HG03439 (cell line): ENCODE results near the gene NPHP4.

ENCODE experiments used
- ATAC-seq: cut with Tn5 transposase; IDR thresholded peaks from one replicate; pipeline ENCODE4 v1.9.1; 2021; ENCODE audit warnings: mild to moderate bottlenecking, moderate library complexity; ENCODE audit not compliant: unreplicated experiment

NPHP4 gene

DNA sequence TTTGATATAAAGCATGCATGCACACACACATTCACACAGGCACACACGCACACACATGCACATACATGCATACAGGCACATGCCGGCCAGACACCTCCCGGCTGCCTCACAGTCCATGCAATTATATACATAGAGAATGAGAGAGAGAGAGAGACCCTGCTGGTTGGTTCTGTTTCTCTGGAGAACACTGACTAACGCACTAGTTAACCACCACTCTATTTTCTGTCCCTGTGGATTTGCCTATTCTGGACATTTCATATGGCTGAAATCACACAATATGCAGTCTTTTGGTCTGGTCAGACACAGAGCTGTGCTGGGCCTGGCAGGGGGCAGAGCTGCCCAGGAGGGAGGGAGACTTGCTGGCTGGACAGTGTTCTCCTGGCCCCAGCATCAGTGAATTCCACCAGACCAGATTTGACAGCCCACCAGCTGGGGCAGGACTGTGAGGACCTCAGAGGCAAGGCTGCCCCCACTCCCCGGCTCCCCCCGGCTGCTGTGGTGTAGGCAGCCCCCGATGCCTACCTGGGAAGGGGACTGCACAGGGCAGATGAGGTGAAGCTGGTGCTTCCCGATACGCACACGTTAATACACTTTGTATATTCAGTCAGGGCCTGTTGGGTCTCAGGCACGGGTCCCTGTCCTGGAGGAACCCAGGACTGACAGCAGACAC, 152.2 kb downstream of the NPHP4 start:
- ATAC-seq: no peak

- no peak for ATAC-seq
Observed at GRCh38 chr1:5839161-5839880, 152.9 kb downstream of the NPHP4 start.

DNA sequence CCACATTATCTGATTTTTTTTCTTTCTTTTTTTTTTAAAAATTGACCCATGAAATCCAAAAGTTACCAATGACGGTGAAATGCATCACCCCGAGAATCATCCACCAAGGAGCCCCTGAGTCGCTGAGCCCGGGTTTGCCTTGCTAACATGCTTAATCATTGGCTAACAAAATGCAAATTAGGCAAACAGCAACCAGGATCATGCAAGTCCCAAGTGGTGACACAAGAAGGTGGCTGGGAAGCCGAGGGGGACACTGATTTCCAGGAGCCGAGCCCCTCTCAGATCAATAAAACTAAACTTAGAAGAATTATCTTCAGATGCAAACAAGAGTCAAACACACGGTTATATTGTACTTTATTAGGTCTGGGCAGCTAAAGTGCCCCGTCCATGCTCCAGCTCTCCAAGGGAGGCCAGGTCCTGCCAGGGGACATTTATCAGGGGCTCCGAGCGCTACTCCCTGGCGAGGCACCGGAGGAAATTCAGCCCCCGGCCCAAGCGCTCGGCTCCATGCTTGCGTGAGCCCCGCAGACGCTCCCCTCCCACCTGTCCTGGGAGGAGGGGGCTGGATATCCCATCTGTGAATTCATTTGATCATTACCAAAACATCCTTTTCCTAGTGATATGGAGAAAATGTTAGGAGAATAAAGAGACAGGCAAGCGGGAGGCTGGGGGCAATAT, 154.1 kb downstream of the NPHP4 start:
- ATAC-seq: no peak

GRCh38 chr1:5836776-5837440, 155.3 kb downstream of the NPHP4 start:
- ATAC-seq: no peak

- no peak for ATAC-seq
Observed at GRCh38 chr1:5835179-5835562, 157.1 kb downstream of the NPHP4 start.

- no peak for ATAC-seq
Observed at GRCh38 chr1:5834477-5835178, 157.6 kb downstream of the NPHP4 start.

DNA sequence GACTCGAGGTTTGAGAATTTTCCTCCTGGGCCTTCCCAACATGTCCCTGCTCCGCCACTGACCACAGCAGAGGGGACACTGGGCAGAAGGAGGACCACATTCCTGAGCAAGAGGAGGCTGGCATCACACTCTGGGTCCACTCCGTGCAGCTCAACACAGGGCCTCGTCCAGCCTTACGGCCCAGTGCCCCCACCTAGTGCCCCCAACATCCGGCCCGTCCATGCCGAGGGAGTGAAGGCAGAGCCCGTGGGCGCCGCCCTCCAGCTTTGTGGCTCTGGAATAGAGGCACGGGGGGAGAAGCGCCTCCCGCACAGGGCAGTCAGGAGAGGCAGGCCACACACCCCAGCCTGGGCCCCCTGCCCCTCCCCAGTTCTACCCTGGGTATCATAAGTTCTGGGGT, 158.3 kb downstream of the NPHP4 start:
- ATAC-seq: no peak

DNA sequence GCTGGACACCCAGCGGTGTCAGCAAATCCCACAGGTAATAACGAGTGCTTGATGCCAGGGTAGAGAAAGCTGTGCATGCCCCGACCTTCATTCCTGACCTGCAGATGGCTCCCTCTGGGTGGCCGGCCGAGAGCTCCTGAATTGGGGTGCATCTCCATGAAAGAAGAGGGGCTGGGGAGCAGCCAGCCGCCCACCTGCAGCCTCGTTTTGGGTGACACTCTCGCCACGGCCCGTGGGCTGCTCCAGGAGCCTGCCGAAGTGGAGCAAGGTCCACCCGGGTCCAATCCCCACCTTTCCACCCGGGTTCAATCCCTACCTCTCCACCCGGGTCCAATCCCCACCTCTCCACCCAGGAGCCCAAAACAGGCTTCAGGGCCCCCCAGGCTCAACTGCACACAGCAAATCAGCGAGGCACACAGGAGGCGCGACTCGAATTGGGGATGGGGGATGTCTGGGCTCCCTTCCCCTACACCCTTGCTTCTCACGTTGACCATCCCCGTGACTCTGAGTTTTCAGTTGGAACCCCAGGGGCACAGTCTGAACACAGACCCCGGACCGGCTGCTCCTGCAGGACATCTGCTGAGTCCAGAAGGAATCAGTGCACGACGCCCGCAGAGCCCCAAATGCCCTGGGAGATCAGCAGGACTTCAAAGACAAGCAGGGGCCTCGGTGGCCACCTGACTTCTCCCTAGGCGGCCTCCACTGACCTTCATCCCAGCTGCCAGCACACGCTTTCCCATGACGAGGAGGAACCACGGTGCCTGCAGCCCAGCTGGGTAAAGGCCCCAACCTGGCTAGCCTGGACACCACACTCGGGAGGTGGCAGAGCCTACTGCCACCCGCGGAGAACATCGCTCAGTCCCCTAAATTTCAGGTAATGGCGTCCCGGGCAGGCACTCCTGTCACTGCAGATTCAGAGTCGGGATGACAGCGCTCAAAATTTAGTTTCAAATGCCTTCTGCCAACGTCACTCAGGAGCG, 159.0 kb downstream of the NPHP4 start:
- ATAC-seq: no peak

- no peak for ATAC-seq
Observed at GRCh38 chr1:5831600-5832335, 160.5 kb downstream of the NPHP4 start.

DNA sequence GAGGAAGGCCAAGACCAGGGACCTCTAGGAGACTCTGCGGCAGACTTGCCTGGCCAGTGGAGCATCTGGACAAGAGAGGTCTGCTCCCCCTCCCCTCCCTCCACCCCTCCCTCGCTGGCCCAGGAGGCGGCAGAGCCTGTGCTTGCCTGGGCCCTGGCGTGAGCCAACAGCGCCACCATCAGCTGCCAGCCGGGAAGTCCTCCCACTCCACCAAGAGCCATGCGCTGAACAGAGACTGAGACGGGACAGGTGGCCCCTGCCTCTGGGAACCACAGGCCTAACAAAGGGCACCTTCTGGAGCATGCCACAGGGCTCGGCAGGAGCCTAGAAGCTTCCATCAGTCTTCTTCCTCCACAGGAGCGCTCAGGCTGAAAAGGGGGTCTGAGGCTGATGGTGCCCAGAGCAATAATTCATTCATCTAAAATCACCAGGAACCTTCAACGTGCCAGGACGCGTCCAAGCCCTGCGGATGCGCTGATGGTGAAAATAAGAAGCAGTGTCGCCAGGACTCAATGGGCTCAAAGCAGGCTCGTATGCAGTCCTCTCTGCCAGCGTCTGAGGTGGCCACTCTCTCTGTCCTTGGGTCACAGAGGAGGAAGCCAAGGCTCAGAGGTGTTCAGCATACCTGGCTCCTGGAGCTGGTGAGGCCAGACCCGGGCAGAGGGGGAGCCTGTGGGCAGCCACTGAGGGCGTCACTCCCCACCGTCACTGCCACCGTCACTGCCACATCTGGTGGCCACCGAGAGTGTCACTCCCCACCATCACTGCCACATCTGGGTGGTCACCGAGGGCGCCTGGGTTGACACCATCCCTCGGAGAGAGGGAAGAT, 161.2 kb downstream of the NPHP4 start:
- ATAC-seq: no peak

DNA sequence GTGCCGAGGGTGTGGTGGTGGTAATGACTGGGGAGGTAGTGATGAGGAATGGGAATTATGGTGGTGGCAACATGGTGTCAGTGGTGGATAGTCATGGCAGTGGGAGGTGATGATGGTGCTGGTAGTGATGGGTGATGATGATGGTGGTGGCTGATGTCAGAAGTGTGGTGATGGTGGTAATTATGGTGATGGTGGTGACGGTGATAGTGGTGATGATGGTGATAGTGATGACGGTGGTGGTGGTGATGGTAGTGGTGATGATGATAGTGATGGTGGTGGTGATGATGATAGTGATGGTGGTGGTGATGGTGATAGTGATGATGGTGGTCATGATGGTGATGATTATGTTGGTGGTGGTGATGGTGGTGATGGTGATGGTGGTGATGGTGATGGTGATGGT, 162.8 kb downstream of the NPHP4 start:
- ATAC-seq: no peak

- ATAC-seq: no peak
Observed at GRCh38 chr1:5828308-5828935, 163.8 kb downstream of the NPHP4 start.

DNA sequence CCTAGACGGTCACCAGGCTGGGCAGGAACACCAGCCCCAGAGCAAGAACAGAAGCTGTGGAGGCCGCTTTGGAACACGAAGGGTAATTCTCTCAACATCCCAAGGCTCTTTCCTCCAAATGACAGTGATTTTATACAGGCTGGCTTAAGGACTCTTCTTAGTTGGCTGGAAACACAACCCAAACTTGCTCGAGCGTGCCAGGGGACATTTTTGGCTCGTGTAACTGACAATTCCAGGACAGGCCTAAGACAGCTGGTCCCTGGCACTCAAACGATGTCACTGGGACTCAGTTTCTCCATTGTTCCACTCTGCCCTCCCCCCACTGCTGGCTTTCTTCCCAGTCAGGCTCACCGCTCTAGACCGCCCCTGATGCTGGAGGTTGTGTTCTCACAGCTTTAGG, 164.7 kb downstream of the NPHP4 start:
- no peak for ATAC-seq

DNA sequence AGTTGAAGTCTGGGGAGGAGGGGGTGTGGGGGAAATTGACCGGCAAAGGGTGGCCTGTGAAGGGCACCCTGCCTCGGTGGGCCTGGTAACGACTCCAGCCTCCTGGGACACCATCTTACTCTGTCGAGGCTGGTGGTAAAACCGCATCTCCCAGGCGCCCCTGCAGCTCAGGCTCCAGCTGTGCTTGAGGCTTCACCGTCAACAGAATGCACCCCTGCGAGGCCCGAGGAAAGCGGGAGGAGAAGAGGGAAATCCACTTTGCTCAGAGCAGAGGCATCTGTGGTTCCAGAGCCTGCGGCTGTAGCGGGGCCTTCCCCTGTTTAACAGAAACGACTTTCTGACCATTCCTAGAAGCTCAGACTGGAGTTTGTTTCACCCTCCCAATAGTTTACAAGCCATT, 165.6 kb downstream of the NPHP4 start:
- ATAC-seq: no peak

DNA sequence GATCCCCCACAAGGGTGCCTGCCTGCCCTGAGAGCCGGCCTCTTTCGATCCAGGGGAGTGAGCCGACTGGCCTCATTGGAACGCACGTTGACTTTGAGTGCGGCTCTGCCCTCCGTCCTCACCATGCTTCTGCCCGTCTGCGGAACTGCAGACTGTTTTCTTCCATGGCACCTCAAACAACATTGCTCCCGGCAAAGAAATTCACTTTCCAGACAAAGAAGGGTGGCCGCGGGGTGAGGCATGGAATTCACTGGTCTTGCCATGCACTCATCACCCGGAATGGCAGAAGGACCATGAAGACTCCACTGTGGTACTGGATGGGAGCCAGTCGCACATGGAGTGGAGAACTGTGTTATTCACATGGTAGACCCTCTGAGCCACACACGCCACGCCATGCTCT, 169.5 kb downstream of the NPHP4 start:
- ATAC-seq: no peak

DNA sequence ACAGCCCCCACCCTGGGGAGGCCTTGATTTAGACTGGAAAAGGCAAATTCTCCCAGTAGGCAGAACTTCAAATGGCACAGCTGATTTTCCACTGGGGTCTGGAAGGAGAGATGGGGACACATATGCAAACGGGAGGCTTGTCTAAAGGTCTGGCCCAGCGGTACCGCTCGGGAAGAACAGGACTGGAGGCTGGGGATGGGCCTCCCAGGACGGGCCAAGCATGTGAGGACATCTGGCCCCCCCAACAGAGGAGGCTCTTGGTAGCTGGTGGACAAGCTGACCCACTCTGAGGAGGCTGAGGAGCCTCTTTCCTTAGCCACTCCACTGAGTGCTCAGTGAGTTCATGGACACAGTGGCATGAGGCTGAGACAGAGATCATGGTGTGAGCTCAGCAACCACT, 170.0 kb downstream of the NPHP4 start:
- ATAC-seq: no peak

DNA sequence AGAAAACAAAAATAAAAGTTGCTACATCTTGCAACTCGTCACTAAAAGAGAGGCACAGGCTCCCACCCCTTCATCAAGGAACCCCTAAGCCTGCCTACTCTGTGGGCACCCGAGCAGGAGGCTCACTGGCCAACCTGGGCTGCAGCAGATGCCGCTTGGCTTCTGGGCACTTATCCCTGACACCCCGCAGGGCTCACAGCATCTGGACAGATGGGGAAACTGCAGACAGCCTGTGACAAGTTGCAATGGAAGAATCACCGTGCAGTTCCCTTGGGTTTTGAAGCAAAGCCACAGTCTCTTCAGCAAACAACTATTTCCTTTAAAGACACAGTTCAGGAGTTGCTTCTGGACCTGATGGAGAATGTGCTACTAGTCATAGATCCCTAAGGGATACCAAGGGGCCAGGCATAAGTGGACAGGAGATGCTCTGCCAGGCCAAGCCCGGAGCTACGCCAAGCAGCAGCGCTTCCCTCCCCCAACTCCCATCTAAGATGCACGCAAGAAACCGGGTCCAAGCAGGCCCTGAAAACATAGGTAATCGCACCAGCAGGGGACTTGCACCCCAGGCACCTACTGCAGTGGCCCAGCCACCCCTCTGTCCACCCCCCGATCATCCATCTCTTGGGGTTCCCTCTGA, 170.6 kb downstream of the NPHP4 start:
- ATAC-seq: no peak
